NCI-H226 (cell line): Measurements from ENCODE around the gene VPS45.
"Not testable (repeated sequence)": the region's sequence is repeated elsewhere in the genome, so short reads cannot be mapped to it uniquely, and the experiment has no call there.

Experiments
- DNase-seq: peaks from one replicate; pipeline ENCODE4 v3.0.0-alpha.2; 2015

VPS45 gene

DNA sequence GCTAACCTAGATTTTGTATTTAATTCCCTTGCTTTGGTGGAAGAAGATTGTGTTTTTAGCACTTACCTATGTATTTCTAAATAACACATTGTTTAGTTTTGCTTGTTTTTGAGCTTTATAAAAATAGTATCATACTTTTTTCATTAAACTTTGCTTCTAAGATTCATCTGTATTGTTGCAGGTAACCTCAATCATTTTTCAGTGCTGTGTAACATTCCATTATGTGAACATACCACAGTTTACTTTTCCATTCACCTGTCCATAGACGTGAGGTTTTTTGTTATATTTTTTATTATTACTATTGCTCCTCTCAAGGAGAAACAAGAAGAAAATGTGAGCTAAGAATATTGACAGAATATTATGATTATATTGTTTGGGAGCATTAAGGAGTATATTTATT lies 67.0 kb downstream of the VPS45 start:
- no peak for DNase-seq

- DNase-seq, result peak; percentile 24
Measured at GRCh38 chr1:150135400-150135799, 67.8 kb downstream of the VPS45 start.

GRCh38 chr1:150138044-150138443 lies 70.5 kb downstream of the VPS45 start:
- no peak for DNase-seq

- DNase-seq, result no peak
Measured at GRCh38 chr1:150141452-150141851, 73.9 kb downstream of the VPS45 start.

DNA sequence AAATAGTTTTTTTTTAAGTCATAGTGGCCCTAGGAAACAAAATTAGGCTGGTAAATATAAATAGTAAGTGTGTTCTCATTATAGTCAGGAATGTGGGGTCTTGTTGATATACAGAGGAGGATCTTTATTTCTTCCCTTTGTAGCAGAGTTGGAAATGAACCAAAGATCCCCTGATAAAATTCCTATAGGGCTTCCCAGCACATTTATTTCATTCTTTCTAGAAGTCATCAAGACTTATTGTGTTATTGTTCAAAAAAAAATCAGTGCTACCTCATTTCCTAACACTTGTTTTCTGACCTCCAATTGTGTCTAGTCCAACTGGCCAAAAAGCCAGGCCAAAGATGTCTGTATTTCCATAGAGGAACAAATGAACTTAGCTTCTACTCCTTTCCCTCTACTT lies 74.5 kb downstream of the VPS45 start:
- no peak for DNase-seq

DNA sequence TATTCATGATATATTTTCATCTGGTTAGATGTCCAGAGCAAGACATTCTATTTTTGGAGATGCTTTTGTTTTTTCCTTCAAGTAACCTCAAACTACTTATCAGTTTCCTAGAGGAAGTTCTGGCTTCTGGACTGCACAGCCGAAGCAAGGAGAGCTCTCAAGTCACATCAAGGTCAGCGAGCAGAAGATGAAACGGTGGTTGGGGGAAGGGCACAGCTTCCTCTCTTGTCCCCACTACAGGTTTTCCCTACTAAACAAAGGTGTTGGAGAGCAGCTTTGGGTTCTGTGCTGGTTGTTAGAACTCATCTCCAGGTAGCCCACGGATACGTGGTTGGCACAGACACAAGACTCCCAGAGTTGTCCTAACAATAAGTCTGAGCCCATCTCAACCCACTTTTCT lies 77.0 kb downstream of the VPS45 start:
- no peak for DNase-seq

- DNase-seq, result not testable (repeated sequence)
Measured at GRCh38 chr1:150146016-150146415, 78.4 kb downstream of the VPS45 start.

DNA sequence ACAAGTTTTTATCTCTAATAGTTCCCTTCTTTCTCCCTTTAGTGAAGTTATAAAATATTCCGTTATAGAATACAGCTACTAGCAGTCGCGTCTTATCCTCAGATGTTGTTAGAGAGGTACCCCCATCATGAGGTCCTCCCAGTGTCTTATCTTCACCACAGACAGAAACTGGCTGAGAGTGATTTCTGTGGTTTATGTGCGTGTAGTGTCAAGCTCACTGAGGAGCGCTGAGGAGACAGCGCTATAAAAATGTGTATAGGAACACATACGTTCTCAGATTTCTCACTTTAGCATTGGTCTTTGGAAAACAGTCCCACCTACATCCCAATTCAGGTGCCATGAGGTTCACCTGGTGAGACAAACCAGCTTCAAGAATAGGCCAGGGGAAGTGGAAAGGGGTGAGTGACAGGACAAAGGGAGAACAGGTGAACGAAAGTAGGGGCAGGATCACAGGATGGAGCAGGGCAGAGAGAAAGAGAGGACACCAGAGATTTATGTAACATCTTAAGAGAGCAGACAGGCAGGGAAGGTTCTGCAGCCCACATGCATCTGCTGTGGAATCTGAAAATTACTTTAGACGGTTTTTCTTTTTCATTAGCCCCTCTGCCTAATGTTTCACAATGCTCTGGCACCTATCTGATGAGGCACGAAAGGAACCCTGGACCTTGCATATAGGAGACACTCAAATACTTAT lies 79.4 kb downstream of the VPS45 start:
- DNase-seq, result no peak

DNA sequence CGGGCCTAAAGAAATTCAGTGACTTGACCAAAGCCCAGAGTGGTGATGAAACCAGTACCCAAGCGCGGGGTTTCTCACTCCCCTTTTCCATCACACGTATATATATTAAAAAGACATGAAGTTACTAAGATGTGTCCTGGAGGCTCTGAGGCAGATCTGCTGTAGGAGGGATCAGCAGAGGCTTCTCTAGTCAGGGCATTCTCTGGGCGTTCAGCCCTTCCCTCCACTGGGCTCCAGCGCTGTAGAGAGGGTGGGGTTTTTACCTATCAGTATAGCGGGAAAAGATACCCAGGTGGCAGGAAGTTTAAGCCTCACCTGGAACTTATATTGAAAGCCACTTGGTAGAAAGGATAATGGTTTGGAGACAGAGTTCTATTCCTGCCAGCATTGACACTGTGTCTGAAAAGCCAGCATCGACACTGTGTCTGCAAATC lies 81.3 kb downstream of the VPS45 start:
- no peak for DNase-seq

- DNase-seq, result peak; percentile 77
Measured at GRCh38 chr1:150149271-150150132, 81.9 kb downstream of the VPS45 start, which contains the start of gene PLEKHO1. TSS of gene PLEKHO1 (plus strand) at chr1:150149916. CDS start at chr1:150150258, 342 bp downstream.

DNA sequence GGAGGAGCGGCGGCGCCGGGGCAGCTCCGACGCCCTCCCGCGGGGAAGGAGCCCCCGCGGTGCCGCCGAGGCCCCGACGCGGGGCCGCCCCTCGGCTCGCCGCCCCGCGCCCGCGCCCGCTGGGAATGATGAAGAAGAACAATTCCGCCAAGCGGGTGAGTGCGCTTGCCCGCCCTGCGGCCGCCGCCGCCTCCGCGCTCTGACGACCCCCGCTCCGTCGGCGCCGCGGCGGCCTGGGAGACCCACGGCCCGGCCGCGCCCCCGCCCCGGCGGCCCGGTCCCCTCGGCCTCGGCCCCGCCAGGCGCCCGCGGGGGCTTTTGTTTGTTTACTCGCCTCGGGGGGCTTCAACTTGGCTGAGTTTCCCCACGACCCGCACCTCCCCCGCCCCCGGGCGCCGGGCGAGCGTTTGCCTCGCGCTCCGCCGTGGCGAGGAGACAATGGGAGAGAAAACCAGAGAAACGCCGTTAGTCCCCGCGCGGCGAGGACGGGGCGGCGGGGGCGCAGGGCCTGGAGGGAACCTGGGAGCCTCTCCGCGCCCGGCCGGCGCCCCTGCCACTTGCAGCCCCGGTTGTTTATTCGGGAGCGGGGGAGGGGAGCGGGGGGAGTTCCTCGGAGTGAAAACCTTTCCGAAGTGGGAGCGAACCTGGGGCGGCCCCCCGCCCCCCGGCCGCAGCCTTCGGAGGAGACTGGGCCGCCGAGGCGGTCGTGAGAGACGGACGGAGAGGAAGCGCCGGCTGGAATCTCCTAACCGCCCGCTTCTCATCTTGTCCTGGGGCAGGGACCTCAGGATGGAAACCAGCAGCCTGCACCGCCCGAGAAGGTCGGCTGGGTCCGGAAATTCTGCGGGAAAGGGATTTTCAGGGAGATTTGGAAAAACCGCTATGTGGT lies 82.8 kb downstream of the VPS45 start:
- DNase-seq, result no peak

- DNase-seq, result no peak
Measured at GRCh38 chr1:150151291-150152181, 84.0 kb downstream of the VPS45 start.

GRCh38 chr1:150152182-150152536 lies 84.6 kb downstream of the VPS45 start:
- no peak for DNase-seq

DNA sequence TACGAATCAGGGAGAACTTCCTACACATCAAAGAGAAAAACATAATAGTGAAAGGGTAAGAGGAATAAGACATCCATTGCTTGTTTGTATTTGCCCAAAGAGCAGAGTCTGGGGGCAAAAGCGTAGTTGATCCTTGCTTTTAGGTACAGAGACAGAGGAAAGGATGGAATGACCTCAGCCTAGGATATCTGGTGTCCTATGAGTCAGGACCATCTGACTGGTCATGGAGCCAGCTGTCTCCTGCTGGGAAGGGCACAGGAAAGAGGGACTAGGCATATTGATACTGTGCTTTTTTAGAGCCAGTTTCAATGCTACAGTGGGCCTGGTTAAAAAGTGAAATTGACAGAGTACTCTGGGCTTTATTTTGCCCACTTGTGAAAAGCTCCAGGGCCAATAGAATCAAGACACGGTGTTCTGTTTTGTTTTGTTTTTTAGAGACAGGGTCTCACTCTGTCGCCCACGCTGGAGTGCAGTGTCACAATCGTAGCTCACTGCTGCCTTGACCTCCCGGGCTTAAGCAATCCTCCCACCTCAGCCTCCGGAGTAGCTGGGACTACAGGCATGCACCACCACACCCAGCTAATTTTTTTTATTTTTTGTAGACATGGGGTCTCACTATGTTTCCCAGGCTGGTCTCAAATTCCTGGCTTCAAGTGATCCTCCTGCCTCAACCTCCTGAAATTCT lies 85.3 kb downstream of the VPS45 start:
- no peak for DNase-seq

GRCh38 chr1:150154143-150154542 lies 86.6 kb downstream of the VPS45 start:
- no peak for DNase-seq

DNA sequence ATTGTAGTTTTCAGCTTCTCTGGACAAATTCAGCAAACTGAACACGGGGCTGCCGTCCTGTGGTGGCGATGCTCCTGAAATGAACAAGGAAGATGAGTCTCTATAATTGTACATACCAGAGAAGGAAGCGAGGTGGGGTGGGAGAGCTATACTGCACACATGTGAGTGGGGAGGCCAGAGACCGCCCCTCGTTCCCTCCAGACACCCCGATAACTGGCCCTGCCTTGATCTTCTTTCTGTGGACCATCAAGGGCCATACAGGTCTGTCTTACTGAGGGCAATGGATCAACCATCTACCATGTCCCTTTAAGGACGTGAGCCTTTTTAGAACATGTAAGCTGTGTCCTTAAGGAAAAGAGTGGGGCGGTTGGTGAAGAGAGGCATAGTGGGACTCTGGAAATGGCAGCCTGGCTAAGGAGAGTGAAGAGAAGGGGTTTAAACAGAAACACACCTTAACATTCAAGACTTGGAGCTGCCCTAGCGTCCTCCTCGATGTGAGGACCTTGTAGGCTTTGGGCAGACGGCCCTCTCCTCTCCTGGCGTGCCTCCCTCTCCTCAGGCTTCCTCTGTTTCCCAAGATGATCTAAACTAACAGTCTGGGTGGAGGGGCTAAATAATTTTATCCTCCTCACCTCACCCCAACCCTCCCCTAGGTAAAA lies 88.0 kb downstream of the VPS45 start:
- no peak for DNase-seq

DNA sequence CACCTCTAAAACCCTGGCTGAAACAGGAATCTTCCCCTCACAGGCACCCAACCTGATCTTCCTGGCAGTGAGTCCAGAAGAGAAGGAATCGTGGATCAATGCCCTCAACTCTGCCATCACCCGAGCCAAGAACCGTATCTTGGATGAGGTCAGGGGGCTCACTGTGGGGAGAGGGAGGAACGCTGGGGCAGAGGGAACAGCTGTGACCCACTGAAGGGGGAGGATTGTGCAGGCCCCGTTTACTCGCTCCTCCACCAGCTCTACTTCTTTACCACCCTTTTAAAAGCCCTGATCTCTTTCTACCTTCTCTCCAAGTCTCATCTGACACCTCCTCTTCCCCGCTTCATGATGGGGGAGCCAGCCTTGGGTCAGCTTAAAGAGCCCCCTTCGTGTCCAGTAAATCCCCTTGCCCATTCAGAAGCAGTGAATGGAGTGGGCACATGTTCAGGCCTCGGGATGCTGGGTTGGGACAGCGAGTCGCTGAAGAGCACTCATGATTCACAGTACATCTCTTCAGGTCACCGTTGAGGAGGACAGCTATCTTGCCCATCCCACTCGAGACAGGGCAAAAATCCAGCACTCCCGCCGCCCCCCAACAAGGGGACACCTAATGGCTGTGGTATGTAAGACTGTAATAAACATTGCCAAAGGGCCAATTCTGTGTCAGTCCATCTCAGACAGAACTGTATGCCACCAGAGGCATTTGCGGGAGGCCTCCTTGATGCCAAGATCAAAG lies 89.5 kb downstream of the VPS45 start:
- DNase-seq, result no peak

DNA sequence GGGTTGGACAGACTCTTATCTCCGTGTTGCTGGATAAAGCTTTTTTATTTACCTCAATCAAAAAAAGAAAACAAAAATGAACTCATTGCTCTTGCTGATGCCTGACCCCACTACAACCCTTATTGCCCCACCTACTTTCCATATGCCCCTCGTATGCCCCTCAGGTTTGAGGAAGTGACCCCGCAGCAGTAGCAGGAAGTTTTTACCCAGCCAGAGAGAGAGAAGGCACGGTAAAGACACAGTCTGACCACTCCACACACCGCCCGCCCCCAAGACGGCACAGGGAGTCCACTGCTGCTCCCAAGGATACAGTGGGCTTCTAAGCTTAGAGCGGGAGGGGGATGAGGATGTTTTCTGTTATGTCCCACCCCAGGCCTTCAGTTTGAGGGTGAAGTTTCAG lies 92.0 kb downstream of the VPS45 start:
- no peak for DNase-seq

DNA sequence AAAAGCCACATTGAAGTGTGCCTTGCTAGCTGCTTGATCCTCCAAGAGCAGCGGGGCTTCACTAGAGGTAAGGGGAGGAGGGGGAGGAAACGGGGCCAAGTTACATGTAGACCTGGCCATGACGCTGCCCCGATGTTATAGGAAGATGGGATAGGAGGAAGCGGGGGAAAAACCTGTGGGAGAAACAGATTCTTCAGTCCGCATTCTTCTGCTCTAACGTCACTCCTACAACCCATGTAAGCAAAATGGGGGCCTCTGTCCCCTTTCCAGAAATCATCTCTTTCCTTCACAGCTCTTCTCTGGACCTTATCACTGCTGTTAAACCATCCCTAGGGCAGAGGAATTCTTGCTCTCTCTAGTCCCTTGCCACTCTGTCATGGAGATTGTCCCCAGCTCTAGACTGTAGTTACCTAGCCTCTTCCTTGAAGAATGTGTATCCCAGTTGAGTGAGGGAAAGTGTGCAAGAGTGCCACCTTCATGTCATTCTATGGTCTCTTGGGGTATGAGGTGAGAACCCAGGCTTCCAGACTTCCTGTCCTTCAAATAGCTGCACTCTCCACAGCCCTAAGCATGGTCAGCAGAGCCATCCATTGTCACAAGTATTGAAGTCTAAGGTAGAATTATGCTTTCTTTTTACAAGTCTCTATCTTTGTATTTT lies 93.5 kb downstream of the VPS45 start:
- no peak for DNase-seq
